Left ventricle myocardium inferior (tissue), 1 donor: Measurements from ENCODE around the gene SIPA1. TPM values are rescaled to one million over a fixed set of nuclear protein-coding genes. Genes with fewer than 3 reads are reported as not detected.

ENCODE experiments used
- DNase-seq: peaks from one replicate; pipeline ENCODE4 v3.0.0-alpha.2; 2020
- H3K27ac ChIP-seq: fragments of 200-600 bp; replicated peaks from 2 replicates; pipeline ENCODE4 v1.8.0; 2021
- H3K27me3 ChIP-seq: fragments of 200-600 bp; 2 replicates; pipeline ENCODE4 v1.8.0; 2021; ENCODE audit warnings: low read depth
- H3K36me3 ChIP-seq: fragments of 200-600 bp; 2 replicates; pipeline ENCODE4 v1.8.0; 2021
- H3K4me1 ChIP-seq: fragments of 200-600 bp; 2 replicates; pipeline ENCODE4 v1.8.0; 2021
- H3K4me3 ChIP-seq: fragments of 200-600 bp; 2 replicates; pipeline ENCODE4 v1.8.0; 2021; ENCODE audit warnings: mild to moderate bottlenecking, moderate library complexity
- H3K9me3 ChIP-seq: fragments of 200-600 bp; replicated peaks from 2 replicates; pipeline ENCODE4 v1.8.0; 2021
- CTCF ChIP-seq: fragments of 200-600 bp; IDR thresholded peaks from 2 replicates; pipeline ENCODE4 v1.8.0; 2021; ENCODE audit warnings: antibody characterized with exemption, mild to moderate bottlenecking, borderline replicate concordance
- intact Hi-C: fragments of 100-400 bp; cut with micrococcal nuclease; formaldehyde crosslinking; loops from one replicate; pipeline ENCODE4 v1.11.0; 2022
- long read RNA-seq: library from polyadenylated mRNA; unstranded; transcript quantifications from one replicate; pipeline ENCODE4 v2.0.0, GENCODE V29; 2021
- total RNA-seq: library from RNA; stranded (reverse); fragmentation: NEBNext Ultra II Directional; extraction: Animal tissue kit (Norgen Biotek cat#: 25700); gene quantifications from one replicate; pipeline ENCODE4 v1.2.1, GENCODE V29; 2021
- donor health status: DM: no; HTN: yes; CAD: no; lungs with severe emphysema.

SIPA1 gene
- total RNA-seq, result 21.0 TPM
- long read RNA-seq, transcript SIPA1-209 (16 exons, 3,521 nt), result major isoform, 52 of 95 reads
- long read RNA-seq, partial matches to known transcripts, result 29 of 95 reads
- long read RNA-seq, other reads (novel, unspliced or antisense), result 14 of 95 reads

GRCh38 chr11:65637794-65638419 lies at the start of gene SIPA1:
TSS of gene SIPA1 (plus strand) at chr11:65638101. CDS start at chr11:65640922, 2,821 bp downstream.
- Histone ChIP-seq H3K27me3 (no peaks in the 10 kb centered on the region), H3K36me3 (peaks cover 66% of the 10 kb centered on the region), H3K4me3 (peak within 1 kb of the TSS; percentile 81), H3K9me3 (no peaks in the 10 kb centered on the region), H3K4me1 (peaks cover 64% of the 10 kb centered on the region), H3K27ac (peak within 1 kb of the TSS; percentile 95)
- intact Hi-C loops, result no loop called here
- DNase-seq, result peak; percentile 79
- peak; percentile 61 for TF ChIP-seq CTCF

- peak overlapping the region; percentile 34 for H3K4me3 ChIP-seq
- peak; percentile 66 for DNase-seq
- intact Hi-C loops, result no loop called here
These were observed 49.5 kb upstream of the SIPA1 start for GRCh38 chr11:65588199-65589054.

GRCh38 chr11:65589444-65590239 lies 48.3 kb upstream of the SIPA1 start:
- H3K27me3 ChIP-seq, result peaks cover 7% of the 10 kb centered on the region
- peaks cover 88% of the 10 kb centered on the region for H3K4me1 ChIP-seq
- H3K4me3 ChIP-seq, result no peak overlapping the region
- H3K9me3 ChIP-seq, result no peaks in the 10 kb centered on the region
- H3K36me3 ChIP-seq, result peaks cover 24% of the 10 kb centered on the region
- TF ChIP-seq CTCF, result no peak
- no peak for DNase-seq
- intact Hi-C loops, result loop anchor here (10.0 kb wide), 1 partner anchor 55 kb away; no protein-coding TSS in a partner anchor
- H3K27ac ChIP-seq, result peak overlapping the region; percentile 91

More at GRCh38 chr11:65588199-65589054, 49.5 kb upstream of the SIPA1 start:
- Histone ChIP-seq H3K36me3 (peaks cover 35% of the 10 kb centered on the region), H3K27me3 (peaks cover 13% of the 10 kb centered on the region), H3K9me3 (no peaks in the 10 kb centered on the region), H3K4me1 (peaks cover 82% of the 10 kb centered on the region), H3K27ac (peak overlapping the region; percentile 91)
- peak; percentile 66 for TF ChIP-seq CTCF

- Histone ChIP-seq H3K27ac (peak overlapping the region; percentile 91), H3K9me3 (no peaks in the 10 kb centered on the region), H3K4me1 (peaks cover 91% of the 10 kb centered on the region), H3K27me3 (peaks cover under 1% of the 10 kb centered on the region), H3K36me3 (peaks cover 21% of the 10 kb centered on the region), H3K4me3 (no peak overlapping the region)
- DNase-seq, result peak; percentile 62
- intact Hi-C loops, result loop anchor here (10.0 kb wide), 1 partner anchor 55 kb away; no protein-coding TSS in a partner anchor
- no peak for TF ChIP-seq CTCF
These were observed 47.6 kb upstream of the SIPA1 start for GRCh38 chr11:65590240-65590738.
